ENCODE results near the gene LY6G6D.

- TF ChIP-seq CREB5 (CRISPR knock-in tag; IDR thresholded peaks at IDR 0.05; ENCODE audit: low read depth) (no peak), ZFP3 (CRISPR knock-in tag; IDR thresholded peaks at IDR 0.05) (no peak)
Observed at GRCh38 chr6:31691078-31691463, 24.1 kb upstream of the LY6G6D start.
